GM12891 (cell line): ENCODE data around the gene TMC2.

Source experiments
- POLR2A ChIP-seq: IDR thresholded peaks from 2 replicates; pipeline ENCODE4 v1.6.1; 2011; ENCODE audit warnings: low read depth, low read length, control low read depth
- POLR2AphosphoS5 ChIP-seq: IDR thresholded peaks from 2 replicates; pipeline ENCODE4 v1.6.1; 2011; ENCODE audit warnings: low read depth, low read length, control low read depth
- POU2F2 ChIP-seq: IDR thresholded peaks from 2 replicates; pipeline ENCODE4 v1.6.1; 2011; ENCODE audit warnings: low read depth, mild to moderate bottlenecking, control low read depth, low read length, moderate library complexity
- SPI1 ChIP-seq: IDR thresholded peaks from 2 replicates; pipeline ENCODE4 v1.6.1; 2011; ENCODE audit warnings: low read depth, low read length, control low read depth
- TAF1 ChIP-seq: IDR thresholded peaks from 2 replicates; pipeline ENCODE4 v1.6.1; 2011; ENCODE audit warnings: low read depth, low read length, control low read depth

- TF ChIP-seq POLR2AphosphoS5: peak; percentile 98
- TF ChIP-seq POLR2A: peak; percentile 97
- peak; percentile 97 for TF ChIP-seq TAF1
- peak; percentile 55 for TF ChIP-seq SPI1
- TF ChIP-seq POU2F2: peak; percentile 86
Observed at GRCh38 chr20:2663887-2664719, 127.7 kb downstream of the TMC2 start, which contains the start of gene IDH3B.
